HepG2 (cell line): Measurements from ENCODE around the gene WDCP. TPM values are rescaled to one million over a fixed set of nuclear protein-coding genes. Genes with fewer than 3 reads are reported as not detected.

Source experiments
- CREBL2 ChIP-seq: sonication (generic); formaldehyde crosslinking; IDR thresholded peaks from 2 replicates; pipeline ENCODE4 v1.8.1; 2023; ENCODE audit warnings: missing genetic modification reagents, mild to moderate bottlenecking, borderline replicate concordance
- CSRNP1 ChIP-seq: sonication (generic); formaldehyde crosslinking; IDR thresholded peaks from 2 replicates; pipeline ENCODE4 v1.8.1; 2023; ENCODE audit warnings: mild to moderate bottlenecking, missing genetic modification reagents
- GATAD2A ChIP-seq: IDR thresholded peaks from 2 replicates; pipeline ENCODE4 v1.6.1; 2016
- KMT2B ChIP-seq: IDR thresholded peaks from 2 replicates; pipeline ENCODE4 v1.6.1; 2016; ENCODE audit warnings: missing genetic modification reagents, missing compliant biosample characterization
- PAWR ChIP-seq: sonication (generic); formaldehyde crosslinking; IDR thresholded peaks from 2 replicates; pipeline ENCODE4 v1.4.0; 2020; ENCODE audit warnings: missing genetic modification reagents, mild to moderate bottlenecking, borderline replicate concordance
- REST ChIP-seq, 2 experiments: IDR thresholded peaks; 2 replicates each; pipeline ENCODE4 v1.6.1; 2011 to 2012; ENCODE audit warnings: low read length in 2 of 2, borderline replicate concordance in 1 of 2, low read depth in 1 of 2, mild to moderate bottlenecking in 1 of 2, moderate library complexity in 1 of 2
- RFX3 ChIP-seq: IDR thresholded peaks from 2 replicates; pipeline ENCODE4 v1.6.1; 2016; ENCODE audit warnings: missing biosample characterization, missing genetic modification reagents
- SIX4 ChIP-seq: sonication (generic); formaldehyde crosslinking; IDR thresholded peaks from 2 replicates; pipeline ENCODE4 v1.4.0; 2020; ENCODE audit warnings: missing genetic modification reagents
- STAG1 ChIP-seq: sonication (generic); formaldehyde crosslinking; IDR thresholded peaks from 2 replicates; pipeline ENCODE4 v1.4.0; 2020; ENCODE audit warnings: missing genetic modification reagents
- TCF7 ChIP-seq: sonication (generic); IDR thresholded peaks from 2 replicates; pipeline ENCODE4 v1.6.1; 2016; ENCODE audit warnings: antibody characterized with exemption, low read depth
- TFDP2 ChIP-seq: sonication (generic); formaldehyde crosslinking; IDR thresholded peaks from 2 replicates; pipeline ENCODE4 v1.4.0; 2020; ENCODE audit warnings: missing genetic modification reagents
- THRA ChIP-seq: sonication (generic); formaldehyde crosslinking; IDR thresholded peaks from 2 replicates; pipeline ENCODE4 v1.4.0; 2020; ENCODE audit warnings: missing genetic modification reagents, borderline replicate concordance
- ZNF136 ChIP-seq: sonication (generic); formaldehyde crosslinking; IDR thresholded peaks from 2 replicates; pipeline ENCODE4 v1.8.1; 2022; ENCODE audit warnings: low read depth, mild to moderate bottlenecking, moderate library complexity, missing genetic modification reagents
- ZNF280B ChIP-seq: sonication (generic); formaldehyde crosslinking; IDR thresholded peaks from 2 replicates; pipeline ENCODE4 v1.5.0; 2020; ENCODE audit warnings: missing genetic modification reagents, mild to moderate bottlenecking, borderline replicate concordance
- ZNF317 ChIP-seq: sonication (generic); formaldehyde crosslinking; IDR thresholded peaks from 2 replicates; pipeline ENCODE4 v1.5.0; 2020; ENCODE audit warnings: mild to moderate bottlenecking, missing genetic modification reagents
- ZNF382 ChIP-seq: sonication (generic); formaldehyde crosslinking; IDR thresholded peaks from 2 replicates; pipeline ENCODE4 v1.5.0; 2020; ENCODE audit warnings: missing genetic modification reagents, mild to moderate bottlenecking, borderline replicate concordance
- ZNF430 ChIP-seq: sonication (generic); formaldehyde crosslinking; IDR thresholded peaks from 2 replicates; pipeline ENCODE4 v1.9.0; 2021; ENCODE audit warnings: mild to moderate bottlenecking, missing genetic modification reagents
- ZNF543 ChIP-seq: sonication (generic); formaldehyde crosslinking; IDR thresholded peaks from 2 replicates; pipeline ENCODE4 v1.4.0; 2020; ENCODE audit warnings: mild to moderate bottlenecking, missing genetic modification reagents
- ZNF546 ChIP-seq: sonication (generic); formaldehyde crosslinking; conservative IDR thresholded peaks from 2 replicates; pipeline ENCODE4 v1.8.1; 2023; ENCODE audit warnings: mild to moderate bottlenecking, missing genetic modification reagents
- ZNF629 ChIP-seq: sonication (generic); formaldehyde crosslinking; conservative IDR thresholded peaks from 2 replicates; pipeline ENCODE4 v1.5.0; 2020; ENCODE audit warnings: missing genetic modification reagents
- polyA plus RNA-seq, 8 experiments: library from polyadenylated mRNA; depleted of rRNA in 3 of 8; stranded (reverse) in 7 of 8; unstranded in 1 of 8; fragments of >200 nt; fragmentation: Illumina TruSeq in 4 of 8; extraction: Trizol in 4 of 8; gene quantifications; 2 replicates each; pipeline versions ENCODE4 v1.2.1 to v1.2.3, GENCODE V29; 2011 to 2016; ENCODE audit warnings: low read depth in 4 of 8, missing spikeins in 1 of 8, mixed read lengths in 1 of 8; ENCODE audit not compliant: insufficient read depth in 1 of 8
- total RNA-seq, 5 experiments: library from RNA; depleted of rRNA; stranded (reverse); fragments of >200 nt; fragmentation: Illumina TruSeq; extraction: Trizol; gene quantifications; 2 replicates each; pipeline ENCODE4 v1.2.3, GENCODE V29; 2016; ENCODE audit warnings: low read depth in 1 of 5

Gene WDCP
- total and polyA plus RNA-seq, 2 of the 13 experiments (the other 11 are each of a cell fraction or from before 2014, with no cell fraction given), result 17.4 to 22.6 TPM

- TF ChIP-seq ZNF629 (CRISPR knock-in tag), result no peak
- TF ChIP-seq ZNF430 (CRISPR knock-in tag), result no peak
- TF ChIP-seq TCF7, result peak; percentile 57; the same call in 1 of the 2 replicates
- TF ChIP-seq ZNF543, result no peak
- TF ChIP-seq TFDP2, result no peak
- TF ChIP-seq PAWR (CRISPR knock-in tag), result no peak
- peak; percentile 94 for TF ChIP-seq GATAD2A (CRISPR knock-in tag)
- TF ChIP-seq CREBL2 (CRISPR knock-in tag), result no peak
- TF ChIP-seq ZNF136 (CRISPR knock-in tag), result no peak
- no peak for TF ChIP-seq ZNF546 (CRISPR knock-in tag)
- 0 out of 2 replicates have a peak, but pooled peaks have one; percentile 53 for TF ChIP-seq ZNF317 (CRISPR knock-in tag)
- TF ChIP-seq SIX4 (CRISPR knock-in tag), result no peak
- TF ChIP-seq RFX3 (CRISPR knock-in tag), result no peak
- no peak for TF ChIP-seq STAG1
- peak; percentile 57; the same call in 1 of the 2 replicates for TF ChIP-seq ZNF280B (CRISPR knock-in tag)
- TF ChIP-seq ZNF382 (CRISPR knock-in tag), result no peak
- peak; percentile 95; the same call in 1 of the 2 replicates for TF ChIP-seq THRA (CRISPR knock-in tag)
- no peak; the same call in 1 of the 2 replicates for TF ChIP-seq CSRNP1 (CRISPR knock-in tag)
- TF ChIP-seq REST (IDR thresholded peaks at IDR 0.05; ENCODE audit: borderline replicate concordance in 1 of 2, low read depth in 1 of 2, low read length in 2 of 2), result peak in 1 of 2 experiments; percentile 55; a peak in 1 of 4 replicates
- no peak for TF ChIP-seq KMT2B (CRISPR knock-in tag)
These were observed 24.7 kb downstream of the WDCP start (continued) for GRCh38 chr2:24022324-24022974.
